ENCODE data around the gene ZFHX3.

GRCh38 chr16:73093146-73094144, 45.5 kb upstream of the ZFHX3 start:
- TF ChIP-seq, protein P1, sequence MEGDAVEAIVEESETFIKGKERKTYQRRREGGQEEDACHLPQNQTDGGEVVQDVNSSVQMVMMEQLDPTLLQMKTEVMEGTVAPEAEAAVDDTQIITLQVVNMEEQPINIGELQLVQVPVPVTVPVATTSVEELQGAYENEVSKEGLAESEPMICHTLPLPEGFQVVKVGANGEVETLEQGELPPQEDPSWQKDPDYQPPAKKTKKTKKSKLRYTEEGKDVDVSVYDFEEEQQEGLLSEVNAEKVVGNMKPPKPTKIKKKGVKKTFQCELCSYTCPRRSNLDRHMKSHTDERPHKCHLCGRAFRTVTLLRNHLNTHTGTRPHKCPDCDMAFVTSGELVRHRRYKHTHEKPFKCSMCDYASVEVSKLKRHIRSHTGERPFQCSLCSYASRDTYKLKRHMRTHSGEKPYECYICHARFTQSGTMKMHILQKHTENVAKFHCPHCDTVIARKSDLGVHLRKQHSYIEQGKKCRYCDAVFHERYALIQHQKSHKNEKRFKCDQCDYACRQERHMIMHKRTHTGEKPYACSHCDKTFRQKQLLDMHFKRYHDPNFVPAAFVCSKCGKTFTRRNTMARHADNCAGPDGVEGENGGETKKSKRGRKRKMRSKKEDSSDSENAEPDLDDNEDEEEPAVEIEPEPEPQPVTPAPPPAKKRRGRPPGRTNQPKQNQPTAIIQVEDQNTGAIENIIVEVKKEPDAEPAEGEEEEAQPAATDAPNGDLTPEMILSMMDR (IDR thresholded peaks at IDR 0.05): no peak
- TF ChIP-seq EP300 (IDR thresholded peaks at IDR 0.05): no peak
- no peak for TF ChIP-seq POLR2A (IDR thresholded peaks at IDR 0.05)

Data from tibial nerve (tissue), 4 donors.